NT2/D1 (cell line): ENCODE measurements around the gene MEGF8.

Experiments used
- YY1 ChIP-seq: IDR thresholded peaks from 2 replicates; pipeline ENCODE4 v1.6.1; 2011; ENCODE audit not compliant: insufficient read length, insufficient read depth
- ZNF274 ChIP-seq: IDR thresholded peaks from 2 replicates; pipeline ENCODE4 v1.6.1; 2011; ENCODE audit warnings: mild to moderate bottlenecking, low read depth, low read length

GRCh38 chr19:42283188-42284065 is 42.0 kb upstream of the MEGF8 start:
- TF ChIP-seq ZNF274, result no peak
- no peak for TF ChIP-seq YY1
